AG10803 (cell line): Measurements from ENCODE around the gene NRK.

Experiments used
- DNase-seq: peaks from one replicate; pipeline ENCODE4 v3.0.0; 2010; ENCODE audit warnings: low read depth
- H3K4me3 ChIP-seq: 2 replicates; pipeline ENCODE4 v1.5.1; 2011; ENCODE audit warnings: mild to moderate bottlenecking, low read length, control low read depth
- TF ChIP-seq, protein P1 (sequence below): conservative IDR thresholded peaks from 2 replicates; pipeline ENCODE4 v1.5.1; 2011; ENCODE audit warnings: mild to moderate bottlenecking, low read length, control low read depth, inconsistent platforms

Gene NRK

DNA sequence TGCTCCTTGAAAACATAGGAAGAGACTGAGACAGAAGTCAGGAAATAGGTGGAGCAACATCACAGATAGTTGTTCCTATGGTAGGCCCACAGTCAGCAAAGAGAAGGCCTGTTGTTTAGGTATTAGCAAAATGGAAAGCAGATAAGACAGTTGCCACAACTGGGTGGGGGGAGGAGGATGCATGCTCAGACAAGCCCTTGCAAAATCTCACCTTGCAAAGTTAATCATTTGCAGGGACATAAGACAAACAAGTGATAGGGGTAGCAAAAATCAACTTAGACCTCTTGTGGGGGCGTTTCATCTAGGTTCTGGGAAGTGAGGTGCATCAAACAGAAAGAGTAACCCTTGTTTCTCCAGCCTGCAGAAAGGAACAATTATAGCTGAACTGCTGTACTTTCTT is 185.5 kb downstream of the NRK start:
- DNase-seq, result no peak
- TF ChIP-seq, protein P1, sequence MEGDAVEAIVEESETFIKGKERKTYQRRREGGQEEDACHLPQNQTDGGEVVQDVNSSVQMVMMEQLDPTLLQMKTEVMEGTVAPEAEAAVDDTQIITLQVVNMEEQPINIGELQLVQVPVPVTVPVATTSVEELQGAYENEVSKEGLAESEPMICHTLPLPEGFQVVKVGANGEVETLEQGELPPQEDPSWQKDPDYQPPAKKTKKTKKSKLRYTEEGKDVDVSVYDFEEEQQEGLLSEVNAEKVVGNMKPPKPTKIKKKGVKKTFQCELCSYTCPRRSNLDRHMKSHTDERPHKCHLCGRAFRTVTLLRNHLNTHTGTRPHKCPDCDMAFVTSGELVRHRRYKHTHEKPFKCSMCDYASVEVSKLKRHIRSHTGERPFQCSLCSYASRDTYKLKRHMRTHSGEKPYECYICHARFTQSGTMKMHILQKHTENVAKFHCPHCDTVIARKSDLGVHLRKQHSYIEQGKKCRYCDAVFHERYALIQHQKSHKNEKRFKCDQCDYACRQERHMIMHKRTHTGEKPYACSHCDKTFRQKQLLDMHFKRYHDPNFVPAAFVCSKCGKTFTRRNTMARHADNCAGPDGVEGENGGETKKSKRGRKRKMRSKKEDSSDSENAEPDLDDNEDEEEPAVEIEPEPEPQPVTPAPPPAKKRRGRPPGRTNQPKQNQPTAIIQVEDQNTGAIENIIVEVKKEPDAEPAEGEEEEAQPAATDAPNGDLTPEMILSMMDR, result no peak
- H3K4me3 ChIP-seq, result no peak overlapping the region
